H9 (cell line): ENCODE data around the gene WRAP73. TPM values are rescaled to one million over a fixed set of nuclear protein-coding genes. Genes with fewer than 3 reads are reported as not detected.

ENCODE experiments used
- DNase-seq: peaks from one replicate; pipeline ENCODE4 v3.0.0-alpha.2; 2017
- H2AFZ ChIP-seq: one replicate; pipeline ENCODE4 v1.6.1; 2013; ENCODE audit warnings: mild to moderate bottlenecking, low read length, control low read depth, moderate library complexity
- H2AK5ac ChIP-seq: 2 replicates; pipeline ENCODE4 v1.6.1; 2013; ENCODE audit warnings: low read length, control low read depth, mixed read lengths; ENCODE audit not compliant: insufficient read length
- H2BK120ac ChIP-seq: one replicate; pipeline ENCODE4 v1.6.1; 2013; ENCODE audit warnings: low read depth, mild to moderate bottlenecking, low read length, control low read depth, inconsistent platforms; ENCODE audit not compliant: poor library complexity, severe bottlenecking
- H2BK12ac ChIP-seq: 2 replicates; pipeline ENCODE4 v1.6.1; 2013; ENCODE audit warnings: low read length, control low read depth, mixed read lengths, low read depth; ENCODE audit not compliant: insufficient read length
- H2BK15ac ChIP-seq: 2 replicates; pipeline ENCODE4 v1.6.1; 2013; ENCODE audit warnings: low read depth, low read length, control low read depth
- H2BK20ac ChIP-seq: one replicate; pipeline ENCODE4 v1.6.1; 2013; ENCODE audit warnings: low read depth, mild to moderate bottlenecking, low read length, control low read depth, inconsistent platforms; ENCODE audit not compliant: poor library complexity, severe bottlenecking
- H2BK5ac ChIP-seq: 2 replicates; pipeline ENCODE4 v1.6.1; 2013; ENCODE audit warnings: low read length, control low read depth, mixed read lengths; ENCODE audit not compliant: insufficient read length
- H3K14ac ChIP-seq: 2 replicates; pipeline ENCODE4 v1.6.1; 2013; ENCODE audit warnings: low read length, control low read depth; ENCODE audit not compliant: insufficient read depth
- H3K18ac ChIP-seq: 2 replicates; pipeline ENCODE4 v1.6.1; 2013; ENCODE audit warnings: low read depth, mild to moderate bottlenecking, mixed read lengths, low read length, control low read depth; ENCODE audit not compliant: insufficient read length
- H3K23ac ChIP-seq: 2 replicates; pipeline ENCODE4 v1.6.1; 2013; ENCODE audit warnings: low read length, control low read depth, mixed read lengths, low read depth; ENCODE audit not compliant: insufficient read length
- H3K23me2 ChIP-seq: 2 replicates; pipeline ENCODE4 v1.6.1; 2013; ENCODE audit warnings: low read depth, mild to moderate bottlenecking, mixed read lengths, low read length, control low read depth; ENCODE audit not compliant: insufficient read length, poor library complexity, severe bottlenecking
- H3K27ac ChIP-seq: 2 replicates; pipeline ENCODE4 v1.5.1; 2013; ENCODE audit warnings: low read length, control low read depth, mixed read lengths, low read depth; ENCODE audit not compliant: insufficient read length
- H3K27me3 ChIP-seq: 2 replicates; pipeline ENCODE4 v1.6.1; 2013; ENCODE audit warnings: low read length, control low read depth, inconsistent platforms; ENCODE audit not compliant: insufficient read depth
- H3K4ac ChIP-seq: 2 replicates; pipeline ENCODE4 v1.6.1; 2013; ENCODE audit warnings: low read depth, mild to moderate bottlenecking, control low read depth, inconsistent platforms, low read length, moderate library complexity
- H3K4me1 ChIP-seq: 2 replicates; pipeline ENCODE4 v1.6.1; 2013; ENCODE audit warnings: low read length, control low read depth, inconsistent platforms; ENCODE audit not compliant: insufficient read depth
- H3K4me2 ChIP-seq: 2 replicates; pipeline ENCODE4 v1.6.1; 2013; ENCODE audit warnings: low read length, control low read depth, mixed read lengths; ENCODE audit not compliant: insufficient read length, insufficient read depth
- H3K56ac ChIP-seq: 2 replicates; pipeline ENCODE4 v1.6.1; 2013; ENCODE audit warnings: low read depth, mild to moderate bottlenecking, mixed read lengths, low read length, control low read depth; ENCODE audit not compliant: insufficient read length
- H3K79me1 ChIP-seq: 2 replicates; pipeline ENCODE4 v1.6.1; 2013; ENCODE audit warnings: low read depth, mild to moderate bottlenecking, moderate library complexity, low read length, control low read depth, inconsistent platforms; ENCODE audit not compliant: insufficient read depth, poor library complexity, severe bottlenecking
- H3K79me2 ChIP-seq: 2 replicates; pipeline ENCODE4 v1.6.1; 2013; ENCODE audit warnings: low read length, control low read depth, inconsistent platforms; ENCODE audit not compliant: insufficient read depth
- H3K9ac ChIP-seq: 2 replicates; pipeline ENCODE4 v1.6.1; 2013; ENCODE audit warnings: low read length, control low read depth, mixed read lengths; ENCODE audit not compliant: insufficient read length; ENCODE audit errors: extremely low read depth
- H3K9me3 ChIP-seq: one replicate; pipeline ENCODE4 v1.6.1; 2013; ENCODE audit warnings: low read depth, low read length, inconsistent platforms; ENCODE audit not compliant: control insufficient read depth
- H3T11ph ChIP-seq: one replicate; pipeline ENCODE4 v1.6.1; 2013; ENCODE audit warnings: mild to moderate bottlenecking, low read length, control low read depth, inconsistent platforms
- H4K20me1 ChIP-seq: one replicate; pipeline ENCODE4 v1.6.1; 2013; ENCODE audit not compliant: control insufficient read depth, insufficient read length, insufficient read depth
- H4K5ac ChIP-seq: 2 replicates; pipeline ENCODE4 v1.6.1; 2013; ENCODE audit warnings: low read depth, mild to moderate bottlenecking, mixed read lengths, low read length, control low read depth; ENCODE audit not compliant: insufficient read length
- H4K8ac ChIP-seq: replicated peaks from 2 replicates; pipeline ENCODE4 v1.6.1; 2013; ENCODE audit warnings: low read length, control low read depth, mixed read lengths, low read depth; ENCODE audit not compliant: insufficient read length
- H4K91ac ChIP-seq: 2 replicates; pipeline ENCODE4 v1.6.1; 2013; ENCODE audit warnings: low read depth, mild to moderate bottlenecking, moderate library complexity, mixed read lengths, low read length, control low read depth; ENCODE audit not compliant: insufficient read length
- H3K27ac Mint-ChIP-seq, 3 experiments: 2 replicates in 2 of 3; 3 replicates in 1 of 3; pipeline ENCODE4 v1.8.0; 2020 to 2021; ENCODE audit warnings: mixed read lengths in 3 of 3, mild to moderate bottlenecking in 1 of 3, moderate library complexity in 1 of 3
- H3K27me3 Mint-ChIP-seq: 2 replicates; pipeline ENCODE4 v1.8.0; 2021; ENCODE audit warnings: low read depth, mild to moderate bottlenecking, moderate library complexity, mixed read lengths
- H3K36me3 Mint-ChIP-seq, 3 experiments: 2 replicates in 2 of 3; 3 replicates in 1 of 3; pipeline ENCODE4 v1.8.0; 2020 to 2021; ENCODE audit warnings: low read depth in 3 of 3, mixed read lengths in 3 of 3; ENCODE audit not compliant: insufficient read depth in 1 of 3
- H3K4me1 Mint-ChIP-seq, 2 experiments: 2 replicates each; pipeline ENCODE4 v1.8.0; 2020; ENCODE audit warnings: mixed read lengths in 2 of 2
- H3K4me3 Mint-ChIP-seq, 2 experiments: 2 replicates in 1 of 2; 3 replicates in 1 of 2; pipeline ENCODE4 v1.8.0; 2020 to 2021; ENCODE audit warnings: mild to moderate bottlenecking in 2 of 2, mixed read lengths in 2 of 2, moderate library complexity in 1 of 2
- H3K9me3 Mint-ChIP-seq, 2 experiments: 2 replicates in 1 of 2; 3 replicates in 1 of 2; pipeline ENCODE4 v1.8.0; 2020; ENCODE audit warnings: mild to moderate bottlenecking in 2 of 2, mixed read lengths in 2 of 2, moderate library complexity in 1 of 2
- CTCF ChIP-seq: fragments of 200-600 bp; sonication (generic); conservative IDR thresholded peaks from 3 replicates; pipeline ENCODE4 v1.8.0; 2021; ENCODE audit warnings: antibody characterized with exemption, mild to moderate bottlenecking
- WGBS: extraction: QIAGEN DNeasy Blood & Tissue Kit; methylation state at CpG from one replicate; pipeline ENCODE4 v1.1.7; 2013; ENCODE audit warnings: missing lambda C conversion rate, low lambda C conversion rate, mixed read lengths; ENCODE audit not compliant: insufficient read length; ENCODE audit errors: extremely low coverage; 5-methylcytosine and 5-hydroxymethylcytosine counted together
- total RNA-seq: library from RNA; stranded (reverse); gene quantifications from 2 replicates; pipeline ENCODE4 v1.2.1, GENCODE V29; 2021

WRAP73 gene
- total RNA-seq, 1 experiment from 2014 or later, result 28.4 TPM

- H3K4me2 ChIP-seq, result no peak overlapping the region
- H3K9ac ChIP-seq, result no peak overlapping the region
- H4K5ac ChIP-seq, result no peak overlapping the region
- no peaks in the 10 kb centered on the region for H3K23me2 ChIP-seq
- H2BK20ac ChIP-seq, result no peak overlapping the region
- H3K23ac ChIP-seq, result no peak overlapping the region
- H2AFZ ChIP-seq, result no peak overlapping the region
- no CpG with 5 or more reads among the region's 20 CpGs for WGBS
- H4K8ac ChIP-seq, result no peak overlapping the region
- H3K4ac ChIP-seq, result no peak overlapping the region
- H3K56ac ChIP-seq, result no peak overlapping the region
- peaks cover 12 to 35% of the 10 kb centered on the region in 2 experiments for H3K4me1 Mint-ChIP-seq
- H3K79me2 ChIP-seq, result no peaks in the 10 kb centered on the region
- no peak overlapping the region for H2AK5ac ChIP-seq
- peaks cover 4% of the 10 kb centered on the region; the same call in 1 of the 2 replicates for H3K27me3 ChIP-seq
- no peaks in the 10 kb centered on the region for H4K20me1 ChIP-seq
- no peak overlapping the region for H2BK5ac ChIP-seq
- H2BK120ac ChIP-seq, result no peak overlapping the region
- no peak overlapping the region for H3K27ac Mint-ChIP-seq
- peaks cover 0 to 17% (median 6%) of the 10 kb centered on the region in 3 experiments; a peak in 4 of 7 replicates for H3K36me3 Mint-ChIP-seq
- H3T11ph ChIP-seq, result no peak overlapping the region
- H3K4me3 Mint-ChIP-seq, result no peak overlapping the region
- H2BK15ac ChIP-seq, result no peak overlapping the region
- H3K18ac ChIP-seq, result no peak overlapping the region
- no peak overlapping the region for H3K14ac ChIP-seq
- H2BK12ac ChIP-seq, result no peak overlapping the region
- no peaks in the 10 kb centered on the region for H3K79me1 ChIP-seq
- H3K9me3 Mint-ChIP-seq, result peaks cover 0 to 4% of the 10 kb centered on the region in 2 experiments; a peak in 2 of 5 replicates
- no peak for TF ChIP-seq CTCF
- no peak overlapping the region for H3K27ac ChIP-seq
- DNase-seq, result no peak
- no peaks in the 10 kb centered on the region for H3K9me3 ChIP-seq
- H4K91ac ChIP-seq, result no peak overlapping the region
- H3K27me3 Mint-ChIP-seq, result peaks cover 28% of the 10 kb centered on the region
- H3K4me1 ChIP-seq, result no peaks in the 10 kb centered on the region
These were observed 30.8 kb upstream of the WRAP73 start for GRCh38 chr1:3680488-3681230.
